B cell (primary cell): Measurements from ENCODE around the gene MAPK8IP2. TPM values are rescaled to one million over a fixed set of nuclear protein-coding genes. Genes with fewer than 3 reads are reported as not detected.
A peak's percentile ranks its signal among the peaks of the same experiment; 100 is the strongest.

Experiments
- ATAC-seq: fragments of 200-7000 bp; cut with Tn5 transposase; one replicate; pipeline ENCODE4 v1.10.0; 2021; ENCODE audit warnings: low read depth, mild to moderate bottlenecking, moderate number of reproducible peaks, moderate library complexity
- CTCF ChIA-PET: fragments of 350-600 bp; sonication (Branson Sonifier 250); formaldehyde crosslinking; loops from one replicate; lab custom pipeline; 2021; ENCODE audit warnings: antibody characterized with exemption, inconsistent platforms; lab: Charles Lee
- POLR2A ChIA-PET: fragments of 350-600 bp; sonication (Branson Sonifier 250); formaldehyde crosslinking; loops from one replicate; lab custom pipeline; 2021; ENCODE audit warnings: antibody characterized with exemption; lab: Charles Lee
- DNase-seq: peaks from one replicate; pipeline ENCODE4 v3.0.0; 2013
- H2AFZ ChIP-seq: 2 replicates; pipeline ENCODE4 v1.6.1; 2012; ENCODE audit warnings: mild to moderate bottlenecking, low read depth, low read length; ENCODE audit not compliant: insufficient read depth, poor library complexity, severe bottlenecking
- H3K27ac ChIP-seq, 2 donors: 1 replicate in 1 of 2; 2 replicates in 1 of 2; pipeline ENCODE4 v1.5.1; 2012 to 2013; ENCODE audit warnings: low read length in 2 of 2, mild to moderate bottlenecking in 2 of 2, moderate library complexity in 1 of 2
- H3K27me3 ChIP-seq, 4 experiments: fragments of 200-600 bp in 1 of 4; sonication (generic) in 1 of 4; replicated peaks in 1 of 4; 1 replicate in 2 of 4; 2 replicates in 2 of 4; pipeline versions ENCODE4 v1.6.1 to v1.7.0; 2013 to 2016; ENCODE audit warnings: low read length in 3 of 4, mild to moderate bottlenecking in 2 of 4, mixed read lengths in 1 of 4, moderate library complexity in 1 of 4; ENCODE audit not compliant: insufficient read depth in 4 of 4, control insufficient read depth in 3 of 4; ENCODE audit errors: control extremely low read depth in 1 of 4
- H3K36me3 ChIP-seq, 2 experiments: replicated peaks in 1 of 2; 1 replicate in 1 of 2; 2 replicates in 1 of 2; pipeline versions ENCODE4 v1.6.1 to v1.7.1; 2013; ENCODE audit warnings: low read length in 1 of 2; ENCODE audit not compliant: insufficient read depth in 2 of 2, control insufficient read depth in 1 of 2; ENCODE audit errors: control extremely low read depth in 1 of 2, extremely low read depth in 1 of 2
- H3K4me1 ChIP-seq, 2 donors: fragments of 200-600 bp in 1 of 2; sonication (generic) in 1 of 2; 1 replicate in 1 of 2; 2 replicates in 1 of 2; pipeline versions ENCODE4 v1.5.1 to v1.6.1; 2013 to 2017; ENCODE audit warnings: low read length in 2 of 2; ENCODE audit not compliant: control insufficient read depth in 2 of 2, insufficient read depth in 2 of 2
- H3K4me2 ChIP-seq: replicated peaks from 2 replicates; pipeline ENCODE3; 2012; ENCODE audit warnings: mild to moderate bottlenecking, low read depth, low read length; ENCODE audit not compliant: poor library complexity, severe bottlenecking
- H3K4me3 ChIP-seq, 5 experiments: fragments of 200-600 bp in 1 of 5; sonication (generic) in 1 of 5; 1 replicate in 3 of 5; 2 replicates in 2 of 5; pipeline versions ENCODE4 v1.5.1 to v1.7.0; 2011 to 2016; ENCODE audit warnings: low read length in 4 of 5, mild to moderate bottlenecking in 4 of 5, low read depth in 2 of 5, control low read depth in 1 of 5, moderate library complexity in 1 of 5; ENCODE audit not compliant: insufficient read depth in 1 of 5; ENCODE audit errors: control extremely low read depth in 1 of 5, extremely low read depth in 1 of 5
- H3K79me2 ChIP-seq: fragments of 200-600 bp; sonication (generic); one replicate; pipeline ENCODE4 v1.6.0; 2016; ENCODE audit warnings: low read length; ENCODE audit not compliant: control insufficient read depth, insufficient read depth
- H3K9ac ChIP-seq: fragments of 200-600 bp; sonication (generic); 2 replicates; pipeline ENCODE4 v1.6.1; 2017; ENCODE audit warnings: mild to moderate bottlenecking, low read length, moderate library complexity
- H3K9me3 ChIP-seq, 3 donors: one replicate each; pipeline versions ENCODE4 v1.6.1 to v1.7.1; 2013; ENCODE audit warnings: low read length in 2 of 3; ENCODE audit not compliant: control insufficient read depth in 2 of 3, insufficient read depth in 1 of 3; ENCODE audit errors: control extremely low read depth in 1 of 3
- H4K20me1 ChIP-seq: 2 replicates; pipeline ENCODE4 v1.6.0; 2012; ENCODE audit warnings: mild to moderate bottlenecking, low read length; ENCODE audit not compliant: insufficient read depth, control insufficient read depth, poor library complexity, severe bottlenecking
- H3K27ac Mint-ChIP-seq: one replicate; pipeline ENCODE4 v1.8.0; 2021; ENCODE audit warnings: mixed read lengths
- H3K27me3 Mint-ChIP-seq: one replicate; pipeline ENCODE4 v1.8.0; 2021; ENCODE audit warnings: mixed read lengths
- H3K4me1 Mint-ChIP-seq: one replicate; pipeline ENCODE4 v1.8.0; 2021; ENCODE audit warnings: mixed read lengths
- H3K4me3 Mint-ChIP-seq: one replicate; pipeline ENCODE4 v1.8.0; 2021; ENCODE audit warnings: mixed read lengths
- H3K9me3 Mint-ChIP-seq: one replicate; pipeline ENCODE4 v1.8.0; 2022; ENCODE audit warnings: mixed read lengths; ENCODE audit not compliant: insufficient read depth
- CTCF ChIP-seq: fragments of 200-600 bp; IDR thresholded peaks from one replicate; pipeline ENCODE4 v1.8.0; 2022; ENCODE audit warnings: antibody characterized with exemption, mild to moderate bottlenecking
- EZH2 ChIP-seq: IDR thresholded peaks from 2 replicates; pipeline ENCODE4 v1.6.1; 2012; ENCODE audit warnings: borderline replicate concordance, low read depth, mild to moderate bottlenecking, moderate library complexity, low read length; ENCODE audit not compliant: insufficient read depth, poor library complexity, severe bottlenecking
- WGBS: methylation state at CpG from one replicate; pipeline ENCODE4 v1.1.5; 2013; ENCODE audit warnings: missing lambda C conversion rate; ENCODE audit not compliant: insufficient coverage; 5-methylcytosine and 5-hydroxymethylcytosine counted together
- intact Hi-C: fragments of 100-400 bp; cut with micrococcal nuclease; formaldehyde crosslinking; loops from one replicate; pipeline ENCODE4 v1.10.0; 2022
- polyA plus RNA-seq: library from polyadenylated mRNA; depleted of rRNA; stranded (reverse); fragments of >200 nt; gene quantifications from 2 replicates; pipeline ENCODE4 v1.2.3, GENCODE V29; 2012
- total RNA-seq, 2 donors: library from RNA; stranded (reverse); fragments of 120-200 nt in 1 of 2; gene quantifications; 1 replicate in 1 of 2; 2 replicates in 1 of 2; pipeline versions ENCODE4 v1.2.3 to v1.2.4, GENCODE V29; 2013 to 2022

The MAPK8IP2 gene
- total and polyA plus RNA-seq, 2 donors (not counting 1 experiment from before 2014, with no cell fraction given) = 0.19 to 0.39 TPM

- Mint-ChIP-seq H3K4me1 (peaks cover 17% of the 10 kb centered on the region), H3K4me3 (peak overlapping the region; percentile 94), H3K27ac (peak overlapping the region; percentile 80), H3K9me3 (no peaks in the 10 kb centered on the region), H3K27me3 (no peaks in the 10 kb centered on the region)
- no peaks in the 10 kb centered on the region for H3K36me3 ChIP-seq
- H3K9me3 ChIP-seq = no peaks in the 10 kb centered on the region
- H3K4me1 ChIP-seq = peaks cover 12 to 21% of the 10 kb centered on the region in 2 donors
- no peak for DNase-seq
- no peaks in the 10 kb centered on the region for H4K20me1 ChIP-seq
- peaks cover 9% of the 10 kb centered on the region for H3K79me2 ChIP-seq
- H3K27ac ChIP-seq = peak overlapping the region in 1 of 2 donors; percentile 70
- H2AFZ ChIP-seq = peak overlapping the region; percentile 97
- ATAC-seq = no peak
- H3K4me2 ChIP-seq = peak overlapping the region; percentile 97
- intact Hi-C loops = loop anchor here (1.0 to 2.0 kb wide), 3 partner anchors 12 to 66 kb away; partner anchors contain the start of genes CHKB and SYCE3
- H3K9ac ChIP-seq = peak overlapping the region; percentile 82
- TF ChIP-seq CTCF (no peak), EZH2 (no peak)
- no peaks in the 10 kb centered on the region for H3K27me3 ChIP-seq
- ChIA-PET POLR2A (interaction anchor here (0.9 to 1.1 kb wide), 3 partner anchors 13 to 103 kb away, joined by 3 read pairs; partner anchors contain the start of gene TYMP), CTCF (interaction anchor here (0.6 to 2.2 kb wide), 4 partner anchors 13 to 155 kb away, joined by 3 to 11 read pairs (median 4); partner anchors contain the start of gene SCO2)
- 37% methylated on average over 14 of the region's 16 CpGs for WGBS
- peak overlapping the region; percentile 72 to 92 (median 80) for H3K4me3 ChIP-seq
Observed at GRCh38 chr22:50628543-50629134, 28.0 kb downstream of the MAPK8IP2 start.

- intact Hi-C loops = no loop called here
- TF ChIP-seq EZH2 (no peak), CTCF (no peak)
- WGBS = 93% methylated on average over 4 of the region's 5 CpGs
- H4K20me1 ChIP-seq = no peaks in the 10 kb centered on the region
- no peak overlapping the region for H3K27ac Mint-ChIP-seq
- H3K9ac ChIP-seq = no peak overlapping the region
- H3K36me3 ChIP-seq = no peaks in the 10 kb centered on the region
- ATAC-seq (no peak), DNase-seq (no peak)
- peaks cover 9% of the 10 kb centered on the region for H3K79me2 ChIP-seq
- H3K9me3 ChIP-seq = no peaks in the 10 kb centered on the region
- H3K4me3 Mint-ChIP-seq = no peak overlapping the region
- H3K4me2 ChIP-seq = no peak overlapping the region
- no peaks in the 10 kb centered on the region for H3K9me3 Mint-ChIP-seq
- H3K4me3 ChIP-seq = no peak overlapping the region
- H3K4me1 Mint-ChIP-seq = peaks cover 15% of the 10 kb centered on the region
- H3K27ac ChIP-seq = no peak overlapping the region
- peaks cover 12 to 21% of the 10 kb centered on the region in 2 donors for H3K4me1 ChIP-seq
- H3K27me3 ChIP-seq = no peaks in the 10 kb centered on the region
- H2AFZ ChIP-seq = no peak overlapping the region
- CTCF ChIA-PET = no interaction called here
- no peaks in the 10 kb centered on the region for H3K27me3 Mint-ChIP-seq
- POLR2A ChIA-PET = no interaction called here
Observed at GRCh38 chr22:50630376-50630775, 29.8 kb downstream of the MAPK8IP2 start.
